Measurements from ENCODE around the gene ZNF860.
A peak's percentile ranks its signal among the peaks of the same experiment; 100 is the strongest.
"Not testable (repeated sequence)": the region's sequence is repeated elsewhere in the genome, so short reads cannot be mapped to it uniquely, and the experiment has no call there.

The ZNF860 gene

GRCh38 chr3:31962801-31963205, 18.7 kb upstream of the ZNF860 start:
- DNase-seq: no peak

GRCh38 chr3:31966978-31967591, 14.5 kb upstream of the ZNF860 start:
- no peak for DNase-seq

- no peak for DNase-seq
Observed at GRCh38 chr3:31967592-31967991, 14.0 kb upstream of the ZNF860 start.

DNA sequence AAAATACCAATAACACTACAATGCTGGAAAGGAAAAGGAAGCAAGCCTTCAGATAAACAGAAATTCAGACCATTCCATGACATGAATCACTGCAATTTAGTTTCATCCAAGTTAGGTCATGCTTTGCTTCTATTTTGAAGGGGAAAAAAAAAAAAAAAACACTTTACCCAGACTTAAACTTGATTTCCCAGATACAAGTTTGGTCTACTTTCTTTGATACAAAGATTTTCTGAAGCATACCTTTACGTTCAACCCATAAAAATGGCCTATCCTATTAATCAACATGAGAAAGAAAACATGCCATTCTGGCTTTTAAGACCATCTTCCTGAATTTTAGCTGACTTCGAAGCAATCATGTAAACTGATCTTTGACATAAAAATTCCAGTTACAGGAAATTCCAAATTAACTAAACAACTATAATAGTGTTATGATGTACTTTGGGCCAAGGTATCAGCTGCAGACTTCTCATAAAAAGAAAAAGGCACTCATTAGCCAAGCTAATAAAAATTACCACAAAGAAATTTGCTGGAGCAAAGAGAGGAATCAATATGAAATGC, 13.1 kb upstream of the ZNF860 start:
- no peak for DNase-seq

DNA sequence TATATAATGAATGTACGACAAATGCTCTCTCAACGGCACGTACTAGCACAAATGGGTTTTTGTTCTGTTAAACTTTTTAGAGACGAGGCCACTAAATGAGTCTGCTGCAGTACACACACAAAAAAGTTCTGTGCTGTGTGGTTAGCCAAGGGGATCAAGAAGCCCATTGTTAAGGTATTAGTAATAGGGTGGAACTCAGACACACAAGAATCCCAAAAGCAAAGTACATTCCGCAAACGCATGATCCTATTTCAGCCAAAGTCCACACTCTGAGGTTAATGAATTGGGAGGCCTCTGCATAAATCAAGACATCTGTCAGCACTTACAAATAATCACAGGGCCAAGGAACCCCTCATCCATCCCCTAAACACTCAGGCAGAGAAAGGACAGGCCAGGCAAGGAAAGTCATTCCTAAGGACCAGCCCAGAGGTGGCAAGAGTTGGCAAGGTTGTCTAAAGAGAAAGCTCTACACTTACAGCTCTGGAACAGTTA, 12.6 kb upstream of the ZNF860 start:
- no peak for DNase-seq

- DNase-seq: no peak
Observed at GRCh38 chr3:31971607-31972006, 9.9 kb upstream of the ZNF860 start.

- DNase-seq: no peak
Observed at GRCh38 chr3:31973081-31973480, 8.5 kb upstream of the ZNF860 start.

GRCh38 chr3:31973837-31974236, 7.7 kb upstream of the ZNF860 start:
- DNase-seq: no peak

DNA sequence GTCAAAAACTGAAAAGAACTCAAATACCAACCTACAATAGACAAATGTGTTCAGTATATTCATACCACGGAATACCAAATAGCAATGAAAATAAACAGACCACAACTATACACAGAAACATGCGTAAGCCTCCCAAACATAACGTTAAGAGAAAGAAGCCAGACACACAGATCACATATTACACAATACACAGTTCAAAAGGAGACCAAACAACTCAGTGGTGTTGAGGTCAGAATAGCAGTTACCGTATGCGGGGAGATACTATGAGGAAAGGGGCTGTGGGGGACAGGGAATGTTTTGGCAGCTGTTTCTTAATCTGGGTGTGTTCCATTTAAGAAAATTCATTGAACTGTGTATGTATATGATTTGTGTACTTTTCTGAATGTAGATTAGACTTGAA, 7.1 kb upstream of the ZNF860 start:
- DNase-seq: no peak

DNA sequence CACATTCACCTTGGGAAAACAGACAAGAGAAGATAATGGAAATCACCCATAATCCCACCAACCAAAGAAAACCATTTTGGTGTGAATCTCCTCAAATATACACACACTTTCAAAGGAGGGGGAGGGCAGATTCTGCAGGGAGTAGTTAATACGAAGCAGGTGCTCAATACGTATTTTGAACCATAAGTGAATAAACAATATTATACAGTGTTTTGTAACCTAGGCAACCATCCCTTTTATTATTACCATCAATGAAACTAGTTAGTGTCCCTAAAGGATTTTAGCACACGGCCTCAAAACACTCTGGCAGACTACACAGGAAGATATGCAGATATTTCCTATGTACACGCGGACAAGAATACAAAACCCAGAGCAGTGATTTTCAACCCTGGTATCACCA, 6.6 kb upstream of the ZNF860 start:
- no peak for DNase-seq

- DNase-seq: no peak
Observed at GRCh38 chr3:31976302-31976701, 5.2 kb upstream of the ZNF860 start.

DNA sequence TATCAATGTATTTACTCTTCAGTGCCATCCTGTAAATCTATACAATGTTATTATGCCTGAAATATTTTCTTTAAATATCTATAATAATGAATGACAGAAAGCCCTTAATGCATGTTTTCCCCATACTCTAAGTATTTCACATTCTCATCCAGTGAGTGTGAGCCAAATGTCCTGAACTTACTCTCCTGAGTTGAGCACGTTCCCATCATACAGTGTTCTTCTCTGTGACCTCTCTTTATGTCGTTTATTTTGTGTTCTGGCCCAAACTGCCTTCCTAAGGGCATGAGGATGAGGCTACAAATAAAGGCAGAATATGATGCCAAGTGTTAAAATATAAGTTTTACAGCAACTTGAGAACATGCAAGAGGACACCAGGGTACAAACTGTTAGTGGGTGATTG, 3.8 kb upstream of the ZNF860 start:
- DNase-seq: no peak

DNA sequence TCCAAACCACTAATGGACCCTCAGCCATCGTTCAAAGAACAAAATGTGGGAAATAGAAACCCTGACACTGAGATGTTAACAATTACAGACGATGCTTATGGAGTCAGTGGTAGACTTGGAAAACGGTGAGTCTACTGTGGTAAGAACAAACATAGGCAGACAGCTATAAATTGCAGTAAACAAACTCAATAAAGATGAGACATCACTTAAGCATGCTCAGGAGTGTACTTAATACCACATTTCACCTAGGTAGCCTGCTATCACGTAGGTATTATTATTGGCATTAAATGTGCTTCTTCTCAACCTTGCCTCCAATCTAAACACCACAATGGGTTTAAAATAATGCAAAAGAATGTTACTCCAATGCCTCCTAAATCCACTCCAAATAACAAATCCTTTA, 3.0 kb upstream of the ZNF860 start:
- DNase-seq: peak; percentile 6

- DNase-seq: no peak
Observed at GRCh38 chr3:31979001-31979697, 2.4 kb upstream of the ZNF860 start.

- DNase-seq: no peak
Observed at GRCh38 chr3:31980530-31981205, 882 bp upstream of the ZNF860 start.

GRCh38 chr3:31984321-31984720, 2.8 kb downstream of the ZNF860 start:
- DNase-seq: no peak

DNA sequence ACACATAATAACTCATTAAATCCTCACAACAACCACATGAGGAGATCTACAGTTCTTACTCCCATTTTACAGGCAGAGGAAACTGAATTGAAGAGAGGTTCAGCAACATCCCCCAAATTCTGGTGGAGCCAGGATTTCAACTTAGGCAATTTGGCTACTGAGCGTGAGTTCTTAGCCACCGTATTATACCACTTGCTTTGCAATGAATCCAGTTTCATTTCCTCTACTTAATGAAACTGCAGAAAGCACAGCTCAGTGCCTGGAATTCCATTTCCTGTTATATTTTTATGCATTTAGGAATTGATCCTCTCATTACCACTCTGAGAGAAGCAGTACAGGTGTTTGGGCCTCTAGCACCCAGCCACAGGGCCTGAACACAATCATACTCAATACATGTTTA, 4.3 kb downstream of the ZNF860 start:
- DNase-seq: no peak

DNA sequence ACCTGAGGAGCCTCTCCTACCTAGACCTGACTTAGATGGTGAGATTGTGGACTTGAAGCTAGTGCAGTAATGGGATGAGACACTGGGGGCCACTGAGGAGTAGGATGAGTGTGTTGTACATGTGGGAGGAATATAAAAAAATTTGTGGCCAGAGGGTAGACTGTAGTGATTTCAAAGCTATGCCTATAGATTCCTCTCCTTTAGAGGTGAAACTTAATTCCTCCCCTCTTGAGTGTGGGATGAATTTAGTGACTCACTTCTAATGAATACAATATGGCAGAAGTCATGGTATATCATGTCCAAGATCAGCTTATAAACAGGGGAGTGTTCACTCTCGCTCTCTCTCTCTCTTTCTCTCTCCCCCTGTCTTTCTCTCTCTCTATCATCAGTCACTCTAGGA, 6.7 kb downstream of the ZNF860 start:
- no peak for DNase-seq

DNA sequence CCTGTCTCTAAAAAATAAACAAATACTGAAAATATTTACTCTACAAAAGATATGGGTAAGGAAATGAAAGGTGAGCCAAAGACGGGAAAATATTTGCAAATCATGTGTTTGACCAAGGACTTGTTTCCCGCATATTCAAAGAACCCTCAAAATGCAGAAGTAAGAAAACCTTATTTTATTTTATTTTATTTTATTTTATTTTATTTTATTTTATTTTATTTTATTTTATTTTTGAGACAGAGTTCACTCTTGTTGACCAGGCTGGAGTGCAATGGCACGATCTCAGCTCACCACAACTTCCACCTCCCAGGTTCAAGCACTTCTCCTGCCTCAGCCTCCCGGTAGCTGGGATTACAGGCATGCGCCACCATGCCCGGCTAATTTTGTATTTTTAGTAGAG, 11.4 kb downstream of the ZNF860 start:
- not testable (repeated sequence) for DNase-seq

DNA sequence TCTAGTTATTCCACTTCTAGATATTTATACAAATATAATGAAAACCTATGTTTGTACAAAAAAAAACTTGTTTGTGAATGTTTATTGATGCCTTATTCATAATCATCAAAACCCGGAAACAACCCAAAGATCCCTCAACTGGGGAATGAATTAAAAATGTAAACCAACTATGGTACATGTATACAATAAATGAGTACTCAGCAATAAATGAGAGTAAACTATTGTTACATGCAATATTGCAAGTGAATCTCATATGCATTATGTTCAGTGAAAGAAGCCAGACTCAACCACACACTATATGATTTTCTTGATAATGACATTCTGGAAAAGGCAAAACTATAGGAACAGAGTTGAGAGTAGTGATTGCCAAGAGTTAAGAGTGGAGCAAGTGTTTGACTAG, 12.3 kb downstream of the ZNF860 start:
- DNase-seq: no peak

DNA sequence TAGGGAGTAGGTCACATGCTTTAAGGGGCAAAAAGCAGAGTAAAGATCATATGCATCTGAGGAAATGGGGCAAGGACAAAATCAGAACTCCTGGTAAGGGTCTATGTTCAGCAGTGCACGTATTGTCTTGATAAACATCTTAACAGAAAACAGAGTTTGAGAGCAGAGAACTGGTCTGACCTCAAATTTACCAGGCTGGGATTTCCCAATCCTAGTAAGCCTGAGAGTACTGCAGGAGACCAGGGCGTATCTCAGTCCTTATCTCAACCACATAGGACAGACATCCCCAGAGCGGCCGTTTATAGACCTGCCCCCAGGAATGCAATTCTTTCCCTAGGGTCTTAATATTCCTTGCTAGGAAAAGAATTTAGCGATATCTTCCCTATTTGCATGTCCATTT, 13.5 kb downstream of the ZNF860 start:
- DNase-seq: not testable (repeated sequence)

DNA sequence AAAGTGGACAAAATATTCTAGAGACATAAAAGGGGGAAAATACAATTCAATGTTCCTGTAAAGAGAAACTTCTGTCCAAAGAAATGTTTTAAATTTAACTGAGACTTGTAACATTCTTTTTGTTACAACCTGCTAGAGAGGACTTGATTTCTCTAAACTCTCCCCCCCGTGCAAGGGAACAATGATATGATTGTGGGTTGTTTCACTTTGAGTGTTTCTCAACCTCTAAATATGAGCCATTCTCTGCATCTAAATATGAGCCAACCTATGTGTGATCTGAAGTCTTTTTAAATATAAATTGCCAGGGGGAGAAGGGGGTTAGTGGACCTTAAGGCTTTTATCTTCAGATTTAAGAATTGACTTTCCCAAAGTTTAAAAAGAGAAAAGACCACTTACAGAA, 14.6 kb downstream of the ZNF860 start:
- DNase-seq: no peak

- no peak for DNase-seq
Observed at GRCh38 chr3:31997500-31997899, 15.9 kb downstream of the ZNF860 start.

- no peak for DNase-seq
Observed at GRCh38 chr3:31999907-32000439, 18.4 kb downstream of the ZNF860 start.

All from DMS79 treated with DMSO at 0.1 percent for 48 hours (cell line).